Thyroid gland (tissue), 4 donors: ENCODE results near the gene CAPZB. TPM values are rescaled to one million over a fixed set of nuclear protein-coding genes. Genes with fewer than 3 reads are reported as not detected.

Source experiments
- DNase-seq, 2 donors: peaks; one replicate each; pipeline ENCODE4 v3.0.0-alpha.2; 2019
- H3K27ac ChIP-seq, 3 donors: fragments of 200-600 bp; sonication (generic); 1 replicate in 2 of 3; 2 replicates in 1 of 3; pipeline ENCODE4 v1.5.1; 2016 to 2019; ENCODE audit warnings: mild to moderate bottlenecking in 1 of 3, moderate library complexity in 1 of 3
- H3K27me3 ChIP-seq: fragments of 200-600 bp; sonication (generic); one replicate; pipeline ENCODE4 v1.5.1; 2019
- H3K36me3 ChIP-seq, 2 donors: fragments of 200-600 bp; sonication (generic); one replicate each; pipeline ENCODE4 v1.5.1; 2016 to 2019
- H3K4me1 ChIP-seq, 2 donors: fragments of 200-600 bp; sonication (generic); one replicate each; pipeline ENCODE4 v1.5.1; 2017 to 2019
- H3K4me3 ChIP-seq, 3 donors: fragments of 200-600 bp; sonication (generic); replicated peaks in 1 of 3; 1 replicate in 2 of 3; 2 replicates in 1 of 3; pipeline ENCODE4 v1.5.1; 2016; ENCODE audit warnings: mild to moderate bottlenecking in 1 of 3
- H3K9me3 ChIP-seq: fragments of 200-600 bp; sonication (generic); one replicate; pipeline ENCODE4 v1.5.1; 2017
- POLR2A ChIP-seq, 2 donors: fragments of 450-650 bp; IDR thresholded peaks; one replicate each; pipeline ENCODE4 v1.6.1; 2017; ENCODE audit warnings: antibody characterized with exemption in 2 of 2, mild to moderate bottlenecking in 2 of 2, moderate library complexity in 1 of 2
- whole genome bisulfite sequencing, 2 donors: methylation state at CpG; one replicate each; pipeline ENCODE4 v1.1.5; 2017; 5-methylcytosine and 5-hydroxymethylcytosine counted together
- intact Hi-C: fragments of 100-400 bp; cut with DNase I; formaldehyde crosslinking; loops from one replicate; pipeline ENCODE4 v1.15.1; 2023
- total RNA-seq, 4 donors: library from RNA; depleted of rRNA; stranded (reverse); fragments of >200 nt; gene quantifications; one replicate each; pipeline ENCODE4 v1.2.3, GENCODE V29; 2016
- TF ChIP-seq, protein P1 (sequence below), 6 experiments: fragments of 200-600 bp in 3 of 6; fragments of 450-650 bp in 3 of 6; sonication (generic) in 3 of 6; IDR thresholded peaks; one replicate each; pipeline ENCODE4 v1.5.1; 2016 to 2019; ENCODE audit warnings: antibody characterized with exemption in 6 of 6, mild to moderate bottlenecking in 2 of 6, inconsistent platforms in 1 of 6, moderate library complexity in 1 of 6

The CAPZB gene
- total RNA-seq, 4 donors from 2014 or later: 75.4 to 116 (median 93.1) TPM

DNA sequence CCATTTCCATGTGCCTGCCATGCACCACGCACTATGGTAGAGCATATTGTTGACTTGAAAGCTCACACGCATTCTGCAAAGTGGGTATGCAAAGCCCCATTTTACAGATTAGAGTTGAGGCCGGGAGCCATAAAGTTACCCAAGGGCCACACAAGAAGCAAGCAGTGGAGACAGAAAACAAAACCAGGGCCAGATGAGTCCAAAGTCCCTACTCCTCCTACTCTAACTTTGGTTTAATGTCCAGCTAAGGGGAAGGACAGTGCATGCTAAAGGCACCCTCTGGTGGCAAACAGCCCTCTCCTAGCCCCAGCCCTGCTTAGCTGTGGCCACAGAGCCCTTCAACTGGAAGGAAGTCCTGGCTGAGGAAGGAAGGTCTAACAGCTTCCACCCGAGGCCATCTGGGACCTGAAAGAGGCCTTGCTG is 98.3 kb downstream of the CAPZB start:
- intact Hi-C loops: loop anchor here (5.0 kb wide), 1 partner anchor 265 kb away; no protein-coding TSS in a partner anchor
- 86 to 89% methylated on average over 4 of the region's 4 CpGs for WGBS, 2 donors
- no peak for DNase-seq

DNA sequence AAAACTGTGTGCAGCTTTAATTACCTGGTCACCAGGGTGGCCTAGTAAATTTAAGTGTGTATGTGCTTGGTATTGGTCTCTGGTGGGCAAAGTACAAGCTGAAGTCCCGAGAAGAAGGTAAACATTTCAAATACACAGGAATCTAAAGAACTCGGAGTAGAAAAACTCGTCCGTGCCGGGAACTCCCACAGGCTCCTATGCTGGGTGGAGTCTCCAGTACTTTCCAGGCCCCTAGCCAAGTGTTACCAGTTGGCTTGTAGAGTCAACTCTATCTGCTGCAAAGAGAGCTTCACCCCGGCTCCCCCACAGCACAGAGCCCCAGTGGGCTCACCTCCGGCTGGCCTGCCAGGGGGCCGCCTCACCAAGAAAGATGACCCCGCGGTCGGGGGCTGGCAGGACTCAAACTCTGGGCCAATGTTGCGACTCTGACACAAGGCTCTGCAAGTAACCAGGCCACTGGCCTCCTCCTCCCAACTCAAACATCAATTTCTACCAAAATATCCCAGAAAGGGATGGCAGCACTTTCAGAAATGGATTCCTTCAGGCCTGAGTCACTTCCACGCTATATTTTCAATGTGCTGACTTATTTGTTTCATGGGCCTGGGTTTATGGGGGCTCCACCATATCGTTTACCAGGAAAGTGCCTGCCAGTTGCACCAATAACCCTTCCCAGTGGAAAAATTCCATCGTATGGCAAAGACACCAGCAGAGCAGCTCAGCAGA is 99.3 kb downstream of the CAPZB start:
- peak; percentile 77 to 79 for DNase-seq
- WGBS, 2 donors: 26 to 41% methylated on average over 15 of the region's 15 CpGs
- Histone ChIP-seq H3K27ac (peak overlapping the region; percentile 18 to 79 (median 54)), H3K4me3 (no peak overlapping the region), H3K27me3 (no peaks in the 10 kb centered on the region), H3K36me3 (peaks cover 7 to 10% of the 10 kb centered on the region in 2 donors), H3K4me1 (peaks cover 25 to 37% of the 10 kb centered on the region in 2 donors), H3K9me3 (no peaks in the 10 kb centered on the region)
- TF ChIP-seq, protein P1, sequence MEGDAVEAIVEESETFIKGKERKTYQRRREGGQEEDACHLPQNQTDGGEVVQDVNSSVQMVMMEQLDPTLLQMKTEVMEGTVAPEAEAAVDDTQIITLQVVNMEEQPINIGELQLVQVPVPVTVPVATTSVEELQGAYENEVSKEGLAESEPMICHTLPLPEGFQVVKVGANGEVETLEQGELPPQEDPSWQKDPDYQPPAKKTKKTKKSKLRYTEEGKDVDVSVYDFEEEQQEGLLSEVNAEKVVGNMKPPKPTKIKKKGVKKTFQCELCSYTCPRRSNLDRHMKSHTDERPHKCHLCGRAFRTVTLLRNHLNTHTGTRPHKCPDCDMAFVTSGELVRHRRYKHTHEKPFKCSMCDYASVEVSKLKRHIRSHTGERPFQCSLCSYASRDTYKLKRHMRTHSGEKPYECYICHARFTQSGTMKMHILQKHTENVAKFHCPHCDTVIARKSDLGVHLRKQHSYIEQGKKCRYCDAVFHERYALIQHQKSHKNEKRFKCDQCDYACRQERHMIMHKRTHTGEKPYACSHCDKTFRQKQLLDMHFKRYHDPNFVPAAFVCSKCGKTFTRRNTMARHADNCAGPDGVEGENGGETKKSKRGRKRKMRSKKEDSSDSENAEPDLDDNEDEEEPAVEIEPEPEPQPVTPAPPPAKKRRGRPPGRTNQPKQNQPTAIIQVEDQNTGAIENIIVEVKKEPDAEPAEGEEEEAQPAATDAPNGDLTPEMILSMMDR (IDR thresholded peaks at IDR 0.05): no peak
- TF ChIP-seq POLR2A (IDR thresholded peaks at IDR 0.05): no peak
- intact Hi-C loops: loop anchor here (5.0 kb wide), 1 partner anchor 266 kb away; no protein-coding TSS in a partner anchor

More for the DNA sequence above, 98.3 kb downstream of the CAPZB start:
- no peak for TF ChIP-seq POLR2A (IDR thresholded peaks at IDR 0.05)
- TF ChIP-seq, protein P1 (IDR thresholded peaks at IDR 0.05): no peak
- no peak overlapping the region for H3K27ac ChIP-seq
- no peak overlapping the region for H3K4me3 ChIP-seq
- H3K9me3 ChIP-seq: no peaks in the 10 kb centered on the region
- H3K4me1 ChIP-seq: peaks cover 32 to 44% of the 10 kb centered on the region in 2 donors
- no peaks in the 10 kb centered on the region for H3K27me3 ChIP-seq
- peaks cover 7 to 10% of the 10 kb centered on the region in 2 donors for H3K36me3 ChIP-seq

DNA sequence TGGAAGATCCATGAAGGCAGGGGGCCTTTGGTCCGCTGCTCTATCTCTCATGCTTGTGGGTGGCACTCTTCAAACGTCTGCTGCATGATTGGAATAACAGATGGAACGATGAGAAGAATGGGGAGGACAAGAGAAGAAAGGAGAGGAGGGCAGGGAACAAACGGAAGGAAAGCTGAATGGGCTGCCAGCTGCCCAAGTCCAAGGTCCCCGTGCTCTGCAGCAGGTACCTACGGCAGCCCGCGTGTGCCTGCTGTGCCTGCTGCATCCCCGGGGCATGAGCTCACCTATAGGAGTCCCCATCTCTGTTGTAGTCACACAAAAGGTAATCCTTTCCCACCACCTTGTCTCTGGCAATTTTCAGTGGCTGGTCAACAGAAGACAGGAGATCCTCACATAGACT is 100.1 kb downstream of the CAPZB start:
- 87 to 90% methylated on average over 9 of the region's 9 CpGs for WGBS, 2 donors
- H3K4me3 ChIP-seq: no peak overlapping the region
- DNase-seq: no peak
- peaks cover 10% of the 10 kb centered on the region in 2 donors for H3K36me3 ChIP-seq
- no peaks in the 10 kb centered on the region for H3K27me3 ChIP-seq
- peak overlapping the region in 2 of 3 donors; percentile 54 to 79 for H3K27ac ChIP-seq
- H3K9me3 ChIP-seq: no peaks in the 10 kb centered on the region
- intact Hi-C loops: loop anchor here (5.0 kb wide), 1 partner anchor 267 kb away; no protein-coding TSS in a partner anchor
- H3K4me1 ChIP-seq: peaks cover 17 to 30% of the 10 kb centered on the region in 2 donors
- TF ChIP-seq POLR2A (IDR thresholded peaks at IDR 0.05): no peak
- TF ChIP-seq, protein P1 (IDR thresholded peaks at IDR 0.05): no peak

DNA sequence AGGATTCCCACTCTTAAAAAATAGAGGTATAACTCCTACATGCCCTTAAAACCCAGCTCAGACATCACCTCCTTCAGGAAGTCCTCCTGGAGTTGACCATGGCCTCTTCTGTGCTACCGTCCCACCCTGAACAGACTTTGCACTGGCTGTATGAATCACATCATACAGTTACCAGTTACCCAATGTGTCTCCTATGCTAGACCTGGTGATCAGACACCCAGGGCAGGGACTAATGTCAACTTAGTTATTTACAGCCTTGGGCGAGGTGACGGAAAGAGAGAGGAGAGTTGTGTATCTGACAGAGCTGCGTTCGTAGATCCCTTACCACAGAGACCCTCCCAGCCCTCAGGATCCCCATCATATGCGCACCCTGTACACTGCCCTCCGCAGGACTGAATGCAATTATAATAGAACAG is 100.6 kb downstream of the CAPZB start:
- Histone ChIP-seq H3K27me3 (no peaks in the 10 kb centered on the region), H3K36me3 (peaks cover 10 to 14% of the 10 kb centered on the region in 2 donors), H3K4me3 (no peak overlapping the region), H3K4me1 (peaks cover 14 to 26% of the 10 kb centered on the region in 2 donors), H3K9me3 (no peaks in the 10 kb centered on the region), H3K27ac (no peak overlapping the region)
- intact Hi-C loops: loop anchor here (5.0 kb wide), 1 partner anchor 268 kb away; no protein-coding TSS in a partner anchor
- DNase-seq: no peak
- no peak for TF ChIP-seq POLR2A (IDR thresholded peaks at IDR 0.05)
- TF ChIP-seq, protein P1 (IDR thresholded peaks at IDR 0.05): no peak
- 96 to 98% methylated on average over 7 of the region's 7 CpGs for WGBS, 2 donors

DNA sequence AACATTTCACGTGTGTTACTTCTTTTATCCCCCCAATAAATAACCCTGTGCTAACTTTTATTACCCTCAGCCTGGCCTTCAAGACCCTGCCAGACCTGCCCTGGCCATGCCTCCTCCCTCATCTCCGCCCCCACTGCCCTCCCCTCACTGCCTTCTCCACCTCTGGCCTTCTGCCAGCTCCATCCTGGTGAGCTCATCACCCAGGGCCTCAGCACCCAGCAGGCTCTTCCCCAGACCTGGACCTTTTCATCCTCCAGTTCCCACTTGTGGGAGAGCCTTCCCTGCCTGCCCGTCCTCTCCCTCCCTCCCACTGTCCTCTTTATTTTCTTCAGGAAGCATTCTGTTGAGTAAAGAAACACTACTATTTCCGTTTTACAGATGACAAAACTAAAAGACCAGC is 101.2 kb downstream of the CAPZB start:
- DNase-seq: peak; percentile 47 to 56
- TF ChIP-seq POLR2A (IDR thresholded peaks at IDR 0.05): no peak
- TF ChIP-seq, protein P1 (IDR thresholded peaks at IDR 0.05): no peak
- H3K36me3 ChIP-seq: peaks cover 10 to 14% of the 10 kb centered on the region in 2 donors
- peaks cover 14 to 26% of the 10 kb centered on the region in 2 donors for H3K4me1 ChIP-seq
- H3K27ac ChIP-seq: no peak overlapping the region
- intact Hi-C loops: no loop called here
- H3K9me3 ChIP-seq: no peaks in the 10 kb centered on the region
- 75 to 76% methylated on average over 4 of the region's 4 CpGs for WGBS, 2 donors
- H3K27me3 ChIP-seq: no peaks in the 10 kb centered on the region
- H3K4me3 ChIP-seq: no peak overlapping the region
